Ovary (tissue), 3 donors: ENCODE results near the gene NR2F1.

Experiments used
- EP300 ChIP-seq: sonication (generic); formaldehyde crosslinking; IDR thresholded peaks from one replicate; pipeline ENCODE4 v1.6.1; 2017; ENCODE audit warnings: antibody characterized with exemption
- POLR2A ChIP-seq: fragments of 450-650 bp; IDR thresholded peaks from one replicate; pipeline ENCODE4 v1.6.1; 2017; ENCODE audit warnings: antibody characterized with exemption, mild to moderate bottlenecking, moderate library complexity
- TF ChIP-seq, protein P1 (sequence below), 3 donors: fragments of 450-650 bp in 2 of 3; fragments of 200-600 bp in 1 of 3; IDR thresholded peaks; one replicate each; pipeline versions ENCODE4 v1.5.1 to v1.8.0; 2016 to 2022; ENCODE audit warnings: antibody characterized with exemption in 3 of 3, mild to moderate bottlenecking in 1 of 3
- donor health status: DM: no; HTN: no; CAD: no.

DNA sequence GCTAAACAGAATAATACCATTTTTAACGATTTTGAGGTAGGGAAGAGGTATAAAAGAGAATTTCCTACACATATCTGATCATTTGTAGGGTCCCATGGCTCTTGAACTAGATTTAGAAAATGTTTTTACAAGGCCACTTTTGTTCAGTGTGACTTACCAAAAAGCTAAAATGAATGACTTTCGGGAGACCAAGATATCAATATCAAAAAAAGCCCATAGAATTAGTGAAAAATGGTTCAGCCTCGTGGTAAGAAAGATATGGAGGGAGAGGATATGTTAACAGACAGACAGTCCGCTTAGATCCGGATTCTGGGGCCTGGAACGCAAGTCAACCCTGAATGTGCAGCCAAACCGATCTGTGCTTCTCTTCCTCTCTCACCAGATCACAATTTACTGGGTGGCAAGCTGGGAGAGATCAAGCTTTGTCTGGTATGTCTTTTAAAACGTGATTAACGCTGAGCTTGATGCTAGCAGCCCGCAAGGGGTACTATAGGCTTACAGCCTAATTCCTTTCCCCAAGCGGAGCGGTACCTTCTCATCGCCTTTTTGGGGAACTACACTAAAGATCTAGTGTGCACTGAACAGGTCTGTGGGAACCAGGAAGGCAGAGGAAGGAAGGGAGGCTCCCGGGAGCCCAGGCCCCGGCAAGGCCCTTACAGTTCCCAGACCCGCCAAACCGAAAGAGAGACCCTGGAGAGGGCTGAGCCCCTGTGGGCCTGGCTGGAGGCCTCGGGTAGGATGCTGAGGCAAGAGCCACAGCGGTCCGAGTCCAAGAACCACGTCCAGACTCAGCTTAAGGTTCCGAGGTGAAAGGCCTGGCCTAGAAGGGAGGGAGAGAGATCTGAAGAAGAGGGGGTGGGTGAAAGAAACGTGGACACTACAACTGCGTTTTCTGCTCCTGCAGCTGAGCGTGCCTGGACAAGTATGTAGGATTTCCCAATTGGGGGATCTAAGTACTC is 4.9 kb upstream of the NR2F1 start:
- TF ChIP-seq, protein P1, sequence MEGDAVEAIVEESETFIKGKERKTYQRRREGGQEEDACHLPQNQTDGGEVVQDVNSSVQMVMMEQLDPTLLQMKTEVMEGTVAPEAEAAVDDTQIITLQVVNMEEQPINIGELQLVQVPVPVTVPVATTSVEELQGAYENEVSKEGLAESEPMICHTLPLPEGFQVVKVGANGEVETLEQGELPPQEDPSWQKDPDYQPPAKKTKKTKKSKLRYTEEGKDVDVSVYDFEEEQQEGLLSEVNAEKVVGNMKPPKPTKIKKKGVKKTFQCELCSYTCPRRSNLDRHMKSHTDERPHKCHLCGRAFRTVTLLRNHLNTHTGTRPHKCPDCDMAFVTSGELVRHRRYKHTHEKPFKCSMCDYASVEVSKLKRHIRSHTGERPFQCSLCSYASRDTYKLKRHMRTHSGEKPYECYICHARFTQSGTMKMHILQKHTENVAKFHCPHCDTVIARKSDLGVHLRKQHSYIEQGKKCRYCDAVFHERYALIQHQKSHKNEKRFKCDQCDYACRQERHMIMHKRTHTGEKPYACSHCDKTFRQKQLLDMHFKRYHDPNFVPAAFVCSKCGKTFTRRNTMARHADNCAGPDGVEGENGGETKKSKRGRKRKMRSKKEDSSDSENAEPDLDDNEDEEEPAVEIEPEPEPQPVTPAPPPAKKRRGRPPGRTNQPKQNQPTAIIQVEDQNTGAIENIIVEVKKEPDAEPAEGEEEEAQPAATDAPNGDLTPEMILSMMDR (IDR thresholded peaks at IDR 0.05): no peak
- TF ChIP-seq POLR2A (no peak), EP300 (no peak)
